ENCODE results near the gene TBC1D14.

Gene TBC1D14

GRCh38 chr4:7013175-7013574, 103.5 kb downstream of the TBC1D14 start:
- DNase-seq (ENCODE audit: extremely low spot score, insufficient read length, low read depth) (no peak), FAIRE-seq (no peak)

GRCh38 chr4:7014815-7015214, 105.2 kb downstream of the TBC1D14 start:
- DNase-seq (ENCODE audit: extremely low spot score, insufficient read length, low read depth) (no peak), FAIRE-seq (no peak)

- DNase-seq (ENCODE audit: extremely low spot score, insufficient read length, low read depth) = no peak
- no peak for FAIRE-seq
These were observed 105.9 kb downstream of the TBC1D14 start for GRCh38 chr4:7015383-7016035.

DNA sequence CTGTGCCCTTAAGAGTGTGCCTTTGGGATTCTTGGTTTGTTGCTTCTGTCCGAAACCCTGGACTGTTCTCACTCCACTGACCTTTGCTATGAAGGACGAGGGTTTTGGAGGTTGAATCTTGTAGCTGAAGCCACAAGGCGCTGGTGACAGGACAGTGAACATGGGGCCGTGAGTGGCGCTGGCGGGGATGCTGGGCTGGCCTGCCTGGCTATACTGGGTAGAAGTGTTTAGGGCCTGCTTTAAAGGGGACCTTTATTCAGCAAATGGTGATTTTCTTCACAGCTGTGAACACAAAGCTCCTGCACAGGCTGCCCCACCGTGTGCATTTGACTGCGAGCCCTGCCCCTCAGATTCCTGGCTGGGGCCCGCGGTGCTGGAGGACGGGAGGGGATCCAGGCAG, 106.5 kb downstream of the TBC1D14 start:
- no peak for DNase-seq (ENCODE audit: extremely low spot score, insufficient read length, low read depth)
- no peak for FAIRE-seq

DNA sequence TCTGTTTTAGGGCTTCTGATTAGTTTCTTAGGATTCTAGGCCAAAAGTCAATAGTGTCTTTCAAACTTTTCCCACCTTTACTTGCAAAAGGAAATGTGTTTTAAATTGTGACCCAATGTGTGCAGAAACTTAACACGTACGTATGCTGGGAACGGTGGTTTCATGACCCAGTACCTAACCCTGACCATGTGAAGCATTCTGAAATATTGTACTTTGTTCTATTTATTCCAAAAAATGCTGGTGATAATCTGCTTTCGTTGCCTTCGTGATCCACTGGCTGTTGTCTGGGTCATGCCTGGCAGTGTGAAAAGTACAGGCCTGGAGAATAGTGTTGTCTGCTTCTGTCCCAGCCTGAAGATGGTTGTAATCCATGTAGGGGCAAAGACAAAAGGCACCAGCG, 106.9 kb downstream of the TBC1D14 start:
- FAIRE-seq (no peak), DNase-seq (ENCODE audit: extremely low spot score, insufficient read length, low read depth) (no peak)

DNA sequence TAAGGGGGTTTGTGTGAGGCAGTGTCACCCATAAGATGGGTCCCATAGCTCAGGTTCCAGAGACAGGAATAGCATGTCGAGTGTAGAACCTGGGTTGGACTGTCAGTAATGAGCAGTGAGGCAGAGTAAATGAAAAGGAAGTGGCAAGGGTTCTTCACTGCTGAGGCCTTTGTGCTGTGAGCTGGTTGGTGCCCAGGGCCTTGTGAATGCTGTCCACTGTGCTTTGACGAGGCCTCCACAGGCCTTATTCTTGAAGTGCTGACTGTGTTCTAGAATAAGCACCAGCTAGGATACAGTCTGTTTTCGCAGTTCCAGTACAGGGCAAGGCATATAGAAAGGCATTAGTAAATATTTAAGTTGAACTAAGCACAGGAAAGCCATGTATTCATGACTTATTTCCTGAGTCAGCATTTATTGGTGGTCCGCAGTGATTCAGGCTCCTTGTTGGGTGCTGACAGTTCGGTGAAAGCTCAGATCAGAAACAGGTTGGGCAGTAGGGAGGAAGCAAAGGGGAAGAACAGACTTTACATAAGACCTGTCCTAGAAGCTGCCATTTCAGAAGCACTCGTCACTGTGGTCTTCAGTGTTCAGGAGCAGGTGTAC, 107.9 kb downstream of the TBC1D14 start:
- DNase-seq (ENCODE audit: extremely low spot score, insufficient read length, low read depth) = no peak
- FAIRE-seq = no peak

DNA sequence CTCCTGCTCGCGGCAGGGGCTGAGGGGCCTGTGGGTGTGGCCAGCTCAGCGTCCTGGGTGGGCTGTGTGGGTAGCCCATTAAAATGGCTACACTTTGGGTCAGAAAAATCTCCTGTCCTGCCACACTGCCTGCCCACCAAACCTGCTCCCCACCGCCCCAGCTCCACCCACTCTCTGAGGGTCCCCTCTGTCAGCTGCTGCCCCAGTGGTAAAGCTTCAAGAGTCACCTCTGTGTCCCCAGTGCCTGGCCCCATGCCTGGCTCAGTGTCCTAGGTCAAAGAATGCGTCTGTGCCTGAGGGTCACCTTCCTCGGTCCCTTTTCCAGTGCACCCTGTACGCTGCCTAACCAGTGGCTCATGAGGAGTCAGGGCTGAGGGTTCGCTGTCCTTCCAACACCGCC, 108.7 kb downstream of the TBC1D14 start:
- DNase-seq (ENCODE audit: extremely low spot score, insufficient read length, low read depth) = no peak
- FAIRE-seq = no peak

- no peak for DNase-seq (ENCODE audit: extremely low spot score, insufficient read length, low read depth)
- no peak for FAIRE-seq
These were observed 109.7 kb downstream of the TBC1D14 start for GRCh38 chr4:7019367-7019766.

DNA sequence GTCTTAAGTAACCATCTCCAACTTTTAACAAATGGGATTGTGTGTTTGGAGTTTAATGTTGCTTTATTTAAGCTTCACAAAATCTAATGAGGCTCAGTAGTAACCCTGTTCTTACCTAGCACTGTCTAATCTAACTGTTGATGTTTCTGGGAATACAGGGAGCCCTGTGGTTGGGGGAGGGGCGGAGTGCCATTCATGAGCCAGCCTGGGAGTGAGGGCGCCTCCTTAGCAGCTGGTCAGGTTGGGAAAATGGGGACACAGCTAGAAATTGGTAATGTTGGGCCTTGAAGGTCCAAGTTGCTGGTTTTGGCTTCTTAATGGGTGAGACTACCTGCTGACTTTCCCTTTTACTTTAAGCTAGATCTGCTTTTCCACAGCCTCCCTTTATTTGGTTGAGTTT, 110.7 kb downstream of the TBC1D14 start:
- DNase-seq (ENCODE audit: extremely low spot score, insufficient read length, low read depth) (no peak), FAIRE-seq (no peak)

DNA sequence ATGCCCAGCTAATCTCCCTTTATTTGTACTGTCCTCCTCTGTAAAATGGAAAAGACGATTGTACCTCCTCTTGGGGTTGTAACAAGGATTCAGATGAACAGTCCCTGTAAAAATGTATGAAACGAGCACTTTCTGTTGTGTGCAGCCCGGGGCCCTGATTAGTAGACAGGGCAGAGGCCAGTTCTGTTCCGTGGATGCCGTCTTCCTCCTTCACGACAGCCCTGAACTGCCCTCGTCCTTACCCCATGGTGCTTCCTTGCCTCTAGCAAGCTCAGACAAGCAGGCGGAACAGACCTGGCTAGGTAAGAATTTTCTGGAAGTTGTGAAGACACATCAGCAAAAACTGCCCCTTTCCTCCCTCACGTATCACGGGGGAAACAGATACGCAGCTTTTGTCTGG, 111.2 kb downstream of the TBC1D14 start:
- FAIRE-seq = no peak
- DNase-seq (ENCODE audit: extremely low spot score, insufficient read length, low read depth) = no peak

DNA sequence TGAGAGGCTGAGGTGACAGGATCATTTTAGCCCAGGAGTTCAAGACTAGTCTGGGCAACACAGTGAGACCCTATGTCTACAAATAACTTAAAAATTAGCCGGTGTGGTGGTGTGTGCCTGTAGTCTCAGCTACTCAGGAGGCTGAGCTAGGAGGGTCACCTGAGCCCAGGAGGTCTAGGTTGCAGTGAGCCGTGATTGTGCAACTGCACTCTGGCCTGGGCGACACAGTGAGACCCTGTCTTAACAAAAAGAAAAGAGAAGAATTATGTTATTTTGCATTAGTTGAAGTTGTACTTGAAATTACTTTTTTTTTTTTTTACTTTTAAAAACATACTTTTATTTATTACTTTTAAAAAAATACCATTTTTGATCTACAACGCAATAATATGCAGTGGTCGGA, 111.7 kb downstream of the TBC1D14 start:
- DNase-seq (ENCODE audit: extremely low spot score, insufficient read length, low read depth) = no peak
- FAIRE-seq = no peak

DNA sequence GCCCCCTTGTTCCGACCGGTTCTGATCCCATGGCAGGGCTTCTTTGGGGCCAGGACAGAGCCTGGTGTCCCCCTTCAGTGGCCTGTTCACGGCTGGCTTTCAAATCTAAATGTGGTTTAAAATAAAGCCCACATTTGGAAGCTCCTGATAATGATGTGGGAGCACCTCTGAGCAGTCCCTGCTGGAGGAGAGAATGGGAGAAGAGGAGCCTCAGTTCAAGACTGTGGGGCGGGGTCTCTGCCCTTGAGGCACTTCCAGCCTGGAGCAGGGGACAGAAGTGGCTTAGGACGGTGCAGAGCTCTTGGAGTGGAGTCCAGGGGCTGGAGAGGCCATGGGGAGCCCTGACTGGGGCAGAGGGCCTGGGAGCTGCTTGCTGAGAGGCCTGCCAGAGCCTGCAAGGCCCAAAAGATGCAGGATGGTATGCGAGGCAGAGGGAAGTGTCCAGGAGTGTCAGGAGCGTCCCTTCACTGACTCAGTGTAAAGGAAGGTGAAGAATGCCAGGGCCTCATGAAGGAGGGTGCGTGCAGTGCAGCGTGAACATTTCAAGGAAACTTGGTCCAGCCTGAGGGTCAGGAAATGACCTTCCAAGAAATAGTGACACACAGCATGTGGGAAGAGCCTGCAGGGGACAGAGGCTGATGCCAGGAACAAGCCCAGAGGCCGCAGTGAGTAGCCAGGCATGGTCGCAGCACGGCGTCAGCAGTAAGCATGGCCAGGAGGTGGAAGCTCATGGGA, 112.5 kb downstream of the TBC1D14 start:
- DNase-seq (ENCODE audit: extremely low spot score, insufficient read length, low read depth) = no peak

GRCh38 chr4:7023486-7023885, 113.9 kb downstream of the TBC1D14 start:
- FAIRE-seq = no peak
- DNase-seq (ENCODE audit: extremely low spot score, insufficient read length, low read depth) = no peak

More for the DNA sequence above, 112.5 kb downstream of the TBC1D14 start:
- FAIRE-seq = no peak

DNA sequence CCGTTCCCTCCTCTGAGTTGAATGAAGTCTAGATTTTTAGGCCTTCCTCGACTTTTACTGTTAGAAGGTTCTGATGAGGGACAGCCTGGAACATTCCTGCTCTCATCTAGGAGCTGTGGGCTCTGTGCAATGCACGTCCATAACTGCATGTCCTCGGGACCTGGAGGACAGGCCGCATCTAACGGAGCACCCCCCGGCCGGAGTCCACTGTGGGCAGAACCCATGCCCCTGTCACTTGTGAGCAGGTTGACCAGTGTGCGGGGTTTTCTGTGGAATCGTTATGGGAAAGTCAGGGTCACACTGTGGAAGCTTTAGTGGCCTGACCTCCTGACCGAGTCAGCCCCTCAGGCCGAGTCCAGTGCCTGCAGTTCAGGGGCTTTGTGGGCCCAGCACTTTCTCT, 114.3 kb downstream of the TBC1D14 start:
- FAIRE-seq (no peak), DNase-seq (ENCODE audit: extremely low spot score, insufficient read length, low read depth) (no peak)

GRCh38 chr4:7024336-7024890, 114.8 kb downstream of the TBC1D14 start:
- FAIRE-seq (no peak), DNase-seq (ENCODE audit: extremely low spot score, insufficient read length, low read depth) (no peak)

DNA sequence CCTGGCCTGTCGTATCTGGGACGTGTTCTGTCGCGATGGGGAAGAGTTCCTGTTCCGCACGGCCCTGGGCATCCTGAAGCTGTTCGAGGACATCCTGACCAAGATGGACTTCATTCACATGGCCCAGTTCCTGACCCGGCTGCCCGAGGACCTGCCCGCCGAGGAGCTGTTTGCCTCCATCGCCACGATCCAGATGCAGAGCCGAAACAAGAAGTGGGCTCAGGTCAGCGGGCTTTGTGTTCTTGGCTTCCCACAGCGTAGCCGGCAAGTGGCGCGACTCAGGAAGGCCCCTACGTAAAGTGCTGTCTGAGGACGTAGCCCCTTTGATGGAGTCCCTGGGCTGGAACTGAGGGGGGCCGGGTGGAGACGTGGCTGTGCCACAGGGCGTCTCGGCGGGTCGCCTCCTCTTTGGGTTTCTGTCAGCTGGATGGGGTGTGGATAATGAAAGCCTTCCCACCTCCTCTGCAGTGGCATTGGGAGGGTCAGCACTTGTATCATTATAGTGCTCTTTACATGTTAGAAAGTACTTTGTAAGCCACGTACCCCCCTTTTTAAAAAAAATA, 115.5 kb downstream of the TBC1D14 start:
- DNase-seq (ENCODE audit: extremely low spot score, insufficient read length, low read depth) = no peak
- FAIRE-seq = no peak

- FAIRE-seq = no peak
- DNase-seq (ENCODE audit: extremely low spot score, insufficient read length, low read depth) = no peak
These were observed 116.5 kb downstream of the TBC1D14 start for GRCh38 chr4:7026107-7026506.

GRCh38 chr4:7027284-7027683, 117.7 kb downstream of the TBC1D14 start:
- DNase-seq (ENCODE audit: extremely low spot score, insufficient read length, low read depth) = no peak
- FAIRE-seq = no peak

DNA sequence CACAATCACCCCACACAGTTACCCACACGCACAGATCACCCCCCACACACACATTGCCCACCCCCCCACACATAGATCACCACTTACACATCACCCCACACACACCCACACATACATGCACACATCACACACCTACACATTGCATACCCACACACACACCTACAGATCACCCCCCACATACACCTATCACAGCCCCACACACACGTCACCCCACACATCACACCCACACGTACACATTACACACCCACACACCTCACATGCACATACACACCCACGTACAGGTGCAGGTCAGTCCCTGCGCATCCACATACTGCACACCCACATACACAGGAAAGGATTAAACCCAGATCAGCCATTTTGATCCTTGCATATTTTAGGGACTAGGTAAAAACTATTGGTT, 118.3 kb downstream of the TBC1D14 start:
- DNase-seq (ENCODE audit: extremely low spot score, insufficient read length, low read depth) (no peak), FAIRE-seq (no peak)

DNA sequence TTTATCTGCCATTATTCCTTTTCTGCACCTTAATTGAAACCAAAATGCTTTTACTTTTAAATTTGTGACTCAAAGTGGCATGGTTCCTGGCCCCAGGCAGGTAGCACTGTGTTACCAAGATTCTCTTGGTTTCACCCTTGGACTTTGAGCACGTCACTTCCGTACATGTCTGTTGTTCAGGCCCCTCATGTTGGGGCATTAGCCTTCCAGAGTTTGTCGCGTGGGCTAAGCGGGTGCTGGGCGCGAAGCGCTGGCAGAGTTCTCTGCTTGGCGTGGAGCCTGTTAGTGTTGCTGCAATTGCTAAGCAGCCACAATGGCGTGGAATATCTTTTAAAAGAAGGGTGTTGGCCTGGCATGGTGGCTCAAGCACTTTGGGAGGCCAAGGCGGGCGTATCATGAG, 119.6 kb downstream of the TBC1D14 start:
- FAIRE-seq (no peak), DNase-seq (ENCODE audit: extremely low spot score, insufficient read length, low read depth) (no peak)

GRCh38 chr4:7029921-7030320, 120.3 kb downstream of the TBC1D14 start:
- DNase-seq (ENCODE audit: extremely low spot score, insufficient read length, low read depth) = no peak
- FAIRE-seq = no peak
